ENCODE measurements around the gene EHBP1L1. TPM values are rescaled to one million over a fixed set of nuclear protein-coding genes. Genes with fewer than 3 reads are reported as not detected.

The EHBP1L1 gene
- polyA plus RNA-seq, 3 donors = 29.6 to 507 (median 42.6) TPM

GRCh38 chr11:65634440-65634839 is 58.6 kb downstream of the EHBP1L1 start:
- Mint-ChIP-seq H3K36me3 (peaks cover 38 to 72% of the 10 kb centered on the region in 2 donors), H3K27me3 (ENCODE audit: low read depth in 3 of 3) (peaks cover 0 to 1% (median 0%) of the 10 kb centered on the region in 3 donors), H3K4me3 (no peak overlapping the region), H3K27ac (peak overlapping the region in 1 of 7 donors; percentile 26), H3K4me1 (peaks cover 23% of the 10 kb centered on the region), H3K9me3 (no peaks in the 10 kb centered on the region)
- peaks cover 56 to 76% of the 10 kb centered on the region in 2 donors for H3K36me3 ChIP-seq (replicated peaks in 1 of 2; ENCODE audit: control insufficient read depth in 1 of 2, insufficient read depth in 2 of 2, low read length in 2 of 2)
- WGBS (ENCODE audit: insufficient coverage) = 100% methylated on average over 4 of the region's 11 CpGs
- H3K27me3 ChIP-seq (ENCODE audit: control insufficient read depth in 2 of 2, insufficient read depth in 2 of 2, low read length in 2 of 2) = no peaks in the 10 kb centered on the region
- H3K27ac ChIP-seq (ENCODE audit: low read depth in 1 of 2, low read length in 2 of 2) = no peak overlapping the region
- intact Hi-C loops (cut with micrococcal nuclease) = no loop called here
- peaks cover 15 to 25% of the 10 kb centered on the region in 2 donors for H3K4me1 ChIP-seq (ENCODE audit: control insufficient read depth in 1 of 2, insufficient read depth in 2 of 2, low read length in 2 of 2)
- H3K79me2 ChIP-seq (ENCODE audit: insufficient read depth, low read length) = peaks cover 16% of the 10 kb centered on the region
- DNase-seq = no peak
- peaks cover 47% of the 10 kb centered on the region for H4K20me1 ChIP-seq (ENCODE audit: insufficient read depth, low read length)
- H2AFZ ChIP-seq (ENCODE audit: insufficient read depth, low read depth, low read length, poor library complexity, severe bottlenecking) = no peak overlapping the region
- no peak for TF ChIP-seq CTCF (IDR thresholded peaks at IDR 0.05)
- no peaks in the 10 kb centered on the region for H3K9me3 ChIP-seq (replicated peaks in 1 of 2; ENCODE audit: control insufficient read depth in 1 of 2, insufficient read depth in 1 of 2, low read length in 2 of 2)
- no peak overlapping the region for H3K9ac ChIP-seq (ENCODE audit: insufficient read depth, low read length, poor library complexity, severe bottlenecking)
- H3K4me2 ChIP-seq (replicated peaks; ENCODE audit: extremely low read depth, low read length, poor library complexity, severe bottlenecking) = no peak overlapping the region
- H3K4me3 ChIP-seq (replicated peaks in 1 of 3; ENCODE audit: low read depth in 2 of 3, low read length in 3 of 3) = no peak overlapping the region

- WGBS (ENCODE audit: insufficient coverage) = 96% methylated on average over 45 of the region's 46 CpGs
- Mint-ChIP-seq H3K4me1 (peaks cover 30% of the 10 kb centered on the region), H3K4me3 (no peak overlapping the region), H3K36me3 (peaks cover 32 to 68% of the 10 kb centered on the region in 2 donors), H3K27ac (peak overlapping the region in 1 of 7 donors; percentile 42), H3K9me3 (no peaks in the 10 kb centered on the region), H3K27me3 (ENCODE audit: low read depth in 3 of 3) (peaks cover 0 to 1% (median 0%) of the 10 kb centered on the region in 3 donors)
- H4K20me1 ChIP-seq (ENCODE audit: insufficient read depth, low read length) = peaks cover 47% of the 10 kb centered on the region
- H3K4me1 ChIP-seq (ENCODE audit: control insufficient read depth in 1 of 2, insufficient read depth in 2 of 2, low read length in 2 of 2) = peaks cover 22 to 32% of the 10 kb centered on the region in 2 donors
- no peak overlapping the region for H2AFZ ChIP-seq (ENCODE audit: insufficient read depth, low read depth, low read length, poor library complexity, severe bottlenecking)
- H3K27me3 ChIP-seq (ENCODE audit: control insufficient read depth in 2 of 2, insufficient read depth in 2 of 2, low read length in 2 of 2) = no peaks in the 10 kb centered on the region
- peaks cover 23% of the 10 kb centered on the region for H3K79me2 ChIP-seq (ENCODE audit: insufficient read depth, low read length)
- H3K27ac ChIP-seq (ENCODE audit: low read depth in 1 of 2, low read length in 2 of 2) = no peak overlapping the region
- no peaks in the 10 kb centered on the region for H3K9me3 ChIP-seq (replicated peaks in 1 of 2; ENCODE audit: control insufficient read depth in 1 of 2, insufficient read depth in 1 of 2, low read length in 2 of 2)
- no peak overlapping the region for H3K9ac ChIP-seq (ENCODE audit: insufficient read depth, low read length, poor library complexity, severe bottlenecking)
- DNase-seq = no peak
- TF ChIP-seq CTCF (IDR thresholded peaks at IDR 0.05) = no peak
- H3K36me3 ChIP-seq (replicated peaks in 1 of 2; ENCODE audit: control insufficient read depth in 1 of 2, insufficient read depth in 2 of 2, low read length in 2 of 2) = peaks cover 49 to 69% of the 10 kb centered on the region in 2 donors
- no peak overlapping the region for H3K4me2 ChIP-seq (replicated peaks; ENCODE audit: extremely low read depth, low read length, poor library complexity, severe bottlenecking)
- intact Hi-C loops (cut with micrococcal nuclease) = no loop called here
- H3K4me3 ChIP-seq (replicated peaks in 1 of 3; ENCODE audit: low read depth in 2 of 3, low read length in 3 of 3) = no peak overlapping the region
Observed at GRCh38 chr11:65634905-65635731, 59.3 kb downstream of the EHBP1L1 start.
